Measurements from ENCODE around the gene ARL16. TPM values are rescaled to one million over a fixed set of nuclear protein-coding genes. Genes with fewer than 3 reads are reported as not detected.

ARL16 gene
- polyA plus RNA-seq, 1 donor from 2014 or later, result 156 TPM

- Histone ChIP-seq H3K79me2 (replicated peaks; ENCODE audit: insufficient read depth, low read length) (no peaks in the 10 kb centered on the region), H2AFZ (ENCODE audit: low read depth, low read length) (no peak overlapping the region), H3K9me3 (ENCODE audit: low read length) (no peaks in the 10 kb centered on the region), H3K4me2 (ENCODE audit: low read length) (no peak overlapping the region), H3K36me3 (ENCODE audit: insufficient read depth, low read length) (no peaks in the 10 kb centered on the region), H3K27ac (ENCODE audit: low read length) (no peak overlapping the region), H3K4me3 (ENCODE audit: low read length) (no peak overlapping the region), H3K9ac (ENCODE audit: low read length) (no peak overlapping the region), H3K9me2 (ENCODE audit: insufficient read depth, low read length) (no peaks in the 10 kb centered on the region), H3F3A (ENCODE audit: insufficient read depth, low read length, poor library complexity, severe bottlenecking) (no peaks in the 10 kb centered on the region), H4K20me1 (ENCODE audit: insufficient read depth) (no peaks in the 10 kb centered on the region), H3K27me3 (ENCODE audit: insufficient read depth, low read depth, low read length) (no peaks in the 10 kb centered on the region)
- no peak for TF ChIP-seq RAD21 (conservative IDR thresholded peaks at IDR 0.05)
- TF ChIP-seq MXI1 (conservative IDR thresholded peaks at IDR 0.05; ENCODE audit: poor library complexity, severe bottlenecking), result no peak
- no peak for TF ChIP-seq CTCF (IDR thresholded peaks at IDR 0.05; ENCODE audit: poor library complexity, severe bottlenecking)
- no peak for TF ChIP-seq TAF1 (IDR thresholded peaks at IDR 0.05; ENCODE audit: low read depth)
- no peak for TF ChIP-seq POLR2AphosphoS5 (IDR thresholded peaks at IDR 0.05)
- TF ChIP-seq REST (IDR thresholded peaks at IDR 0.05; ENCODE audit: borderline replicate concordance), result no peak
- no peak for TF ChIP-seq EP300 (conservative IDR thresholded peaks at IDR 0.05; ENCODE audit: poor library complexity, severe bottlenecking)
- TF ChIP-seq SMC3 (conservative IDR thresholded peaks at IDR 0.05; ENCODE audit: poor library complexity), result no peak
- TF ChIP-seq EZH2 (IDR thresholded peaks at IDR 0.05; ENCODE audit: borderline replicate concordance, insufficient read depth, low read length, poor library complexity, severe bottlenecking), result no peak
Observed at GRCh38 chr17:81691608-81692007, 8.0 kb upstream of the ARL16 start.

GRCh38 chr17:81691196-81691595 lies 7.6 kb upstream of the ARL16 start:
- no peak overlapping the region for H3K4me3 ChIP-seq (ENCODE audit: low read length)
- no peaks in the 10 kb centered on the region for H3K27me3 ChIP-seq (ENCODE audit: insufficient read depth, low read depth, low read length)
- H3K36me3 ChIP-seq (ENCODE audit: insufficient read depth, low read length), result no peaks in the 10 kb centered on the region
- no peaks in the 10 kb centered on the region for H3K9me2 ChIP-seq (ENCODE audit: insufficient read depth, low read length)
- no peaks in the 10 kb centered on the region for H4K20me1 ChIP-seq (ENCODE audit: insufficient read depth)
- no peak for TF ChIP-seq REST (IDR thresholded peaks at IDR 0.05; ENCODE audit: borderline replicate concordance)
- no peak overlapping the region for H3K4me2 ChIP-seq (ENCODE audit: low read length)
- H3K9me3 ChIP-seq (ENCODE audit: low read length), result no peaks in the 10 kb centered on the region
- no peak overlapping the region for H3K9ac ChIP-seq (ENCODE audit: low read length)
- H3K27ac ChIP-seq (ENCODE audit: low read length), result no peak overlapping the region
- no peak overlapping the region for H2AFZ ChIP-seq (ENCODE audit: low read depth, low read length)
- no peaks in the 10 kb centered on the region for H3K79me2 ChIP-seq (replicated peaks; ENCODE audit: insufficient read depth, low read length)
- H3F3A ChIP-seq (ENCODE audit: insufficient read depth, low read length, poor library complexity, severe bottlenecking), result no peaks in the 10 kb centered on the region

All from neural cell (in vitro differentiated cells).